ENCODE data around the gene RTP4.

- TF ChIP-seq GATA3 (IDR thresholded peaks at IDR 0.05; ENCODE audit: low read depth, low read length) (no peak), GATA2 (IDR thresholded peaks at IDR 0.05; ENCODE audit: low read depth, low read length) (no peak)
These were observed 28.5 kb downstream of the RTP4 start for GRCh38 chr3:187396661-187397060.
